IMR-90 (cell line): ENCODE results near the gene GPI. TPM values are rescaled to one million over a fixed set of nuclear protein-coding genes. Genes with fewer than 3 reads are reported as not detected.

Source experiments
- ATAC-seq: fragments of 200-7000 bp; cut with Tn5 transposase; 2 replicates; pipeline ENCODE4 v1.9.1; 2020; ENCODE audit warnings: low read depth, mild to moderate bottlenecking, moderate library complexity
- BruUV-seq: library from RNA; stranded (reverse); fragments of 400-500 nt; replicated peaks from 2 replicates; lab custom pipeline; 2021; lab: Mats Ljungman, UMichigan
- CTCF ChIA-PET: fragments of 300-600 bp; formaldehyde crosslinking; extraction: SDS; loops from one replicate; lab custom pipeline; 2021; ENCODE audit warnings: antibody characterized with exemption; lab: Yijun Ruan, JAX
- POLR2A ChIA-PET: fragments of 300-600 bp; sonication (Branson Sonifier 250); formaldehyde crosslinking; loops from one replicate; lab custom pipeline; 2022; ENCODE audit warnings: antibody characterized with exemption; ENCODE audit not compliant: unreplicated experiment; lab: Charles Lee
- DNase-seq: peaks from one replicate; pipeline ENCODE4 v3.0.0; 2013
- H2AFZ ChIP-seq: replicated peaks from 2 replicates; pipeline ENCODE3; 2013; ENCODE audit warnings: low read length, mild to moderate bottlenecking; ENCODE audit not compliant: poor library complexity
- H2AK5ac ChIP-seq: 2 replicates; pipeline ENCODE4 v1.6.1; 2013; ENCODE audit warnings: low read depth, low read length, inconsistent platforms
- H2AK9ac ChIP-seq: replicated peaks from 2 replicates; pipeline ENCODE3; 2013; ENCODE audit warnings: mild to moderate bottlenecking, low read depth, low read length, moderate library complexity; ENCODE audit not compliant: poor library complexity
- H2BK120ac ChIP-seq: 2 replicates; pipeline ENCODE4 v1.6.1; 2013; ENCODE audit warnings: low read depth, low read length, inconsistent platforms
- H2BK15ac ChIP-seq: 3 replicates; pipeline ENCODE4 v1.6.1; 2013; ENCODE audit warnings: low read depth, low read length, inconsistent platforms
- H2BK20ac ChIP-seq: 2 replicates; pipeline ENCODE4 v1.6.1; 2013; ENCODE audit warnings: low read depth, mild to moderate bottlenecking, inconsistent platforms, low read length, moderate library complexity
- H2BK5ac ChIP-seq: 2 replicates; pipeline ENCODE4 v1.6.1; 2013; ENCODE audit warnings: mild to moderate bottlenecking, low read depth, low read length, inconsistent platforms; ENCODE audit not compliant: poor library complexity, severe bottlenecking
- H3K14ac ChIP-seq: replicated peaks from 2 replicates; pipeline ENCODE4 v1.6.1; 2013; ENCODE audit warnings: low read depth, low read length, inconsistent platforms
- H3K18ac ChIP-seq: 2 replicates; pipeline ENCODE4 v1.6.1; 2013; ENCODE audit warnings: low read depth, low read length, control low read depth
- H3K23ac ChIP-seq: 2 replicates; pipeline ENCODE4 v1.6.1; 2013; ENCODE audit warnings: low read depth, low read length, inconsistent platforms
- H3K27ac ChIP-seq: 2 replicates; pipeline ENCODE4 v1.5.1; 2013; ENCODE audit warnings: mild to moderate bottlenecking, control low read depth, low read length; ENCODE audit not compliant: insufficient read depth
- H3K27me3 ChIP-seq: 2 replicates; pipeline ENCODE4 v1.6.1; 2013; ENCODE audit warnings: low read length; ENCODE audit not compliant: control insufficient read depth, insufficient read depth
- H3K36me3 ChIP-seq: 2 replicates; pipeline ENCODE4 v1.6.1; 2013; ENCODE audit warnings: low read length, mixed read lengths; ENCODE audit not compliant: control insufficient read depth, insufficient read depth
- H3K4ac ChIP-seq: 2 replicates; pipeline ENCODE4 v1.6.1; 2013; ENCODE audit warnings: low read depth, low read length, inconsistent platforms
- H3K4me1 ChIP-seq: 2 replicates; pipeline ENCODE4 v1.6.1; 2013; ENCODE audit warnings: low read length, mixed read lengths; ENCODE audit not compliant: control insufficient read depth, insufficient read depth
- H3K4me2 ChIP-seq: 2 replicates; pipeline ENCODE4 v1.6.1; 2013; ENCODE audit warnings: low read depth, mild to moderate bottlenecking, control low read depth, low read length, moderate library complexity
- H3K4me3 ChIP-seq: 2 replicates; pipeline ENCODE4 v1.5.1; 2013; ENCODE audit warnings: low read depth, mild to moderate bottlenecking, control low read depth, low read length, moderate library complexity; ENCODE audit not compliant: insufficient read depth
- H3K56ac ChIP-seq: 2 replicates; pipeline ENCODE4 v1.6.1; 2013; ENCODE audit warnings: low read length, inconsistent platforms; ENCODE audit not compliant: insufficient read depth; ENCODE audit errors: extremely low read depth
- H3K79me1 ChIP-seq, 2 experiments: 2 replicates each; pipeline ENCODE4 v1.6.1; 2013; ENCODE audit warnings: low read length in 2 of 2, inconsistent platforms in 1 of 2, low read depth in 1 of 2
- H3K9ac ChIP-seq: 2 replicates; pipeline ENCODE4 v1.6.1; 2013; ENCODE audit warnings: low read depth, low read length, control low read depth
- H3K9me1 ChIP-seq: 2 replicates; pipeline ENCODE4 v1.6.1; 2013; ENCODE audit warnings: low read length, inconsistent platforms; ENCODE audit not compliant: insufficient read depth
- H3K9me3 ChIP-seq: 2 replicates; pipeline ENCODE4 v1.6.1; 2013; ENCODE audit warnings: low read length; ENCODE audit not compliant: control insufficient read depth, insufficient read depth
- H4K20me1 ChIP-seq: 2 replicates; pipeline ENCODE4 v1.6.1; 2013; ENCODE audit warnings: low read length, inconsistent platforms; ENCODE audit not compliant: insufficient read depth
- H4K5ac ChIP-seq: 2 replicates; pipeline ENCODE4 v1.6.1; 2013; ENCODE audit warnings: mild to moderate bottlenecking, low read depth, low read length, control low read depth
- H4K8ac ChIP-seq, 2 experiments: 2 replicates each; pipeline ENCODE4 v1.6.1; 2013; ENCODE audit warnings: low read depth in 2 of 2, low read length in 2 of 2, control low read depth in 1 of 2, inconsistent platforms in 1 of 2
- H4K91ac ChIP-seq: 2 replicates; pipeline ENCODE4 v1.6.1; 2013; ENCODE audit warnings: low read depth, low read length, inconsistent platforms; ENCODE audit not compliant: insufficient read depth
- BHLHE40 ChIP-seq: fragments of 150-350 bp; IDR thresholded peaks from 2 replicates; pipeline ENCODE4 v1.6.1; 2016; ENCODE audit warnings: mild to moderate bottlenecking, low read depth, low read length
- CEBPB ChIP-seq: IDR thresholded peaks from 2 replicates; pipeline ENCODE4 v1.6.1; 2012; ENCODE audit warnings: low read depth, low read length, improper control_type of control experiment
- CHD1 ChIP-seq: IDR thresholded peaks from 2 replicates; pipeline ENCODE4 v1.6.1; 2012; ENCODE audit warnings: low read depth, low read length, improper control_type of control experiment
- CTCF ChIP-seq: conservative IDR thresholded peaks from 2 replicates; pipeline ENCODE4 v1.5.1; 2012; ENCODE audit warnings: mild to moderate bottlenecking, low read depth, low read length, improper control_type of control experiment
- ELK1 ChIP-seq: fragments of 150-350 bp; IDR thresholded peaks from 2 replicates; pipeline ENCODE4 v1.6.1; 2016; ENCODE audit warnings: low read depth, mild to moderate bottlenecking, low read length, moderate library complexity, borderline replicate concordance
- FOS ChIP-seq: fragments of 150-350 bp; IDR thresholded peaks from 2 replicates; pipeline ENCODE4 v1.6.1; 2016; ENCODE audit warnings: low read depth, low read length
- MAFK ChIP-seq: IDR thresholded peaks from 2 replicates; pipeline ENCODE4 v1.6.1; 2012; ENCODE audit warnings: low read depth, low read length, improper control_type of control experiment
- MAZ ChIP-seq: IDR thresholded peaks from 2 replicates; pipeline ENCODE4 v1.6.1; 2012; ENCODE audit warnings: low read depth, mild to moderate bottlenecking, low read length, improper control_type of control experiment, moderate library complexity, borderline replicate concordance
- MXI1 ChIP-seq: IDR thresholded peaks from 2 replicates; pipeline ENCODE4 v1.6.1; 2012; ENCODE audit warnings: low read depth, mild to moderate bottlenecking, low read length, moderate library complexity, borderline replicate concordance
- NFE2L2 ChIP-seq: fragments of 150-350 bp; IDR thresholded peaks from 2 replicates; pipeline ENCODE4 v1.6.1; 2016; ENCODE audit warnings: low read depth, mild to moderate bottlenecking, low read length
- POLR2A ChIP-seq: IDR thresholded peaks from 2 replicates; pipeline ENCODE4 v1.6.1; 2012; ENCODE audit warnings: mild to moderate bottlenecking, low read depth, low read length
- RAD21 ChIP-seq: IDR thresholded peaks from 2 replicates; pipeline ENCODE4 v1.6.1; 2012; ENCODE audit warnings: low read length, improper control_type of control experiment
- RCOR1 ChIP-seq: IDR thresholded peaks from 2 replicates; pipeline ENCODE4 v1.6.1; 2012; ENCODE audit warnings: mild to moderate bottlenecking, low read length, improper control_type of control experiment; ENCODE audit not compliant: insufficient replicate concordance
- RFX5 ChIP-seq: IDR thresholded peaks from 2 replicates; pipeline ENCODE4 v1.8.0; 2012; ENCODE audit warnings: low read depth, mild to moderate bottlenecking, low read length, moderate library complexity
- SMC3 ChIP-seq: fragments of 150-350 bp; IDR thresholded peaks from 2 replicates; pipeline ENCODE4 v1.6.1; 2016; ENCODE audit warnings: low read depth, mild to moderate bottlenecking, antibody characterized with exemption, low read length, moderate library complexity
- USF2 ChIP-seq: fragments of 150-350 bp; IDR thresholded peaks from 2 replicates; pipeline ENCODE4 v1.6.1; 2017; ENCODE audit warnings: mild to moderate bottlenecking, antibody characterized with exemption, low read length, low read depth
- WGBS, 2 experiments: methylation state at CpG; one replicate each; pipeline versions ENCODE4 v1.1.5 to v1.1.7; 2013; ENCODE audit warnings: missing lambda C conversion rate in 2 of 2; ENCODE audit not compliant: insufficient read length in 1 of 2; ENCODE audit errors: extremely low coverage in 2 of 2; 5-methylcytosine and 5-hydroxymethylcytosine counted together
- dilution Hi-C: fragments of 300-500 bp; cut with HindIII; formaldehyde crosslinking; loops from one replicate; pipeline ENCODE4 v1.14.3; 2018; ENCODE audit warnings: low sequenced_read_pairs; ENCODE audit not compliant: unreplicated experiment
- in situ Hi-C: fragments of 300-500 bp; cut with MboI; formaldehyde crosslinking; loops from 3 replicates; pipeline ENCODE4 v1.14.3; 2019; ENCODE audit warnings: low sequenced_read_pairs, inconsistent platforms, mixed read lengths
- intact Hi-C: fragments of 100-400 bp; cut with micrococcal nuclease; formaldehyde crosslinking; loops from 2 replicates; pipeline ENCODE4 v1.10.0; 2022
- polyA plus RNA-seq, 3 experiments: library from polyadenylated mRNA; depleted of rRNA; stranded (reverse); fragments of >200 nt; gene quantifications; 2 replicates each; pipeline ENCODE4 v1.2.3, GENCODE V29; 2012; ENCODE audit warnings: low replicate concordance in 1 of 3
- total RNA-seq: library from RNA; depleted of rRNA; stranded (reverse); fragments of >200 nt; gene quantifications from 2 replicates; pipeline ENCODE4 v1.2.3, GENCODE V29; 2012

GPI gene
- total and polyA plus RNA-seq, 2 of the 4 experiments (the other 2 are of a cell fraction) = 147 to 239 TPM

- H2AK5ac ChIP-seq = no peak overlapping the region
- no peak for TF ChIP-seq ELK1
- TF ChIP-seq MAFK = no peak
- no peak for TF ChIP-seq MXI1
- TF ChIP-seq USF2 = no peak
- TF ChIP-seq CTCF = no peak
- TF ChIP-seq FOS = no peak
- TF ChIP-seq BHLHE40 = no peak
- no peak for TF ChIP-seq RCOR1
- no peak for TF ChIP-seq RAD21
- TF ChIP-seq POLR2A = no peak
- TF ChIP-seq NFE2L2 = no peak
- no peak for TF ChIP-seq CHD1
- TF ChIP-seq RFX5 = no peak
- TF ChIP-seq CEBPB = no peak
- no peak for TF ChIP-seq MAZ
- TF ChIP-seq SMC3 = no peak
- intact Hi-C loops = loop anchor here (2.0 to 5.0 kb wide), 2 partner anchors 83 to 110 kb away; partner anchors contain the start of gene GARRE1
- H2BK5ac ChIP-seq = no peak overlapping the region
- no peak overlapping the region for H3K27ac ChIP-seq
- no peak overlapping the region for H3K4me2 ChIP-seq
- no peak overlapping the region for H4K8ac ChIP-seq
- in situ Hi-C loops = loop anchor here (10.0 to 25.0 kb wide), 2 partner anchors 103 to 550 kb away; partner anchors contain the start of gene KCTD15
- H3K36me3 ChIP-seq = peaks cover 55% of the 10 kb centered on the region
- no peak overlapping the region for H3K4ac ChIP-seq
- no peak overlapping the region for H3K23ac ChIP-seq
- dilution Hi-C loops = no loop called here
- peaks cover 15 to 45% of the 10 kb centered on the region in 2 experiments for H3K79me1 ChIP-seq
- no peaks in the 10 kb centered on the region for H3K27me3 ChIP-seq
- no peak overlapping the region for H2BK20ac ChIP-seq
- H4K20me1 ChIP-seq = no peaks in the 10 kb centered on the region; the same call in 1 of the 2 replicates
- H3K4me1 ChIP-seq = peaks cover 4% of the 10 kb centered on the region; the same call in 1 of the 2 replicates
- H3K18ac ChIP-seq = no peak overlapping the region
- CTCF ChIA-PET = interaction anchor here (0.6 to 1.0 kb wide), 2 partner anchors 101 to 113 kb away, joined by 3 read pairs; no protein-coding TSS in a partner anchor
- no peak overlapping the region for H4K91ac ChIP-seq
- no peak overlapping the region for H2BK15ac ChIP-seq
- POLR2A ChIA-PET = no interaction called here
- no peak overlapping the region for H3K14ac ChIP-seq
- H3K9me3 ChIP-seq = no peaks in the 10 kb centered on the region
- no peak overlapping the region for H4K5ac ChIP-seq
- H2BK120ac ChIP-seq = no peak overlapping the region
- no peak overlapping the region for H3K4me3 ChIP-seq
- no peak for ATAC-seq
- no TSS peak for BruUV-seq
- H3K9ac ChIP-seq = no peak overlapping the region
- no peak overlapping the region for H2AK9ac ChIP-seq
- no peak overlapping the region for H3K56ac ChIP-seq
- H2AFZ ChIP-seq = no peak overlapping the region
- H3K9me1 ChIP-seq = 0 out of 2 replicates have a peak, but pooled peaks cover 5% of the 10 kb centered on the region
- DNase-seq = no peak
- no CpG with 5 or more reads among the region's 2 CpGs for WGBS, 2 experiments
Measured at GRCh38 chr19:34337739-34338138, 27.3 kb upstream of the GPI start.
